GM12874 (cell line): Measurements from ENCODE around the gene PPARGC1A.

Source experiments
- TF ChIP-seq, protein P1 (sequence below): IDR thresholded peaks from 2 replicates; pipeline ENCODE4 v1.5.1; 2011; ENCODE audit warnings: low read depth, mild to moderate bottlenecking, control low read depth, low read length, moderate library complexity; ENCODE audit not compliant: insufficient read depth

Gene PPARGC1A

GRCh38 chr4:23897564-23898109 lies 7.8 kb upstream of the PPARGC1A start:
- TF ChIP-seq, protein P1, sequence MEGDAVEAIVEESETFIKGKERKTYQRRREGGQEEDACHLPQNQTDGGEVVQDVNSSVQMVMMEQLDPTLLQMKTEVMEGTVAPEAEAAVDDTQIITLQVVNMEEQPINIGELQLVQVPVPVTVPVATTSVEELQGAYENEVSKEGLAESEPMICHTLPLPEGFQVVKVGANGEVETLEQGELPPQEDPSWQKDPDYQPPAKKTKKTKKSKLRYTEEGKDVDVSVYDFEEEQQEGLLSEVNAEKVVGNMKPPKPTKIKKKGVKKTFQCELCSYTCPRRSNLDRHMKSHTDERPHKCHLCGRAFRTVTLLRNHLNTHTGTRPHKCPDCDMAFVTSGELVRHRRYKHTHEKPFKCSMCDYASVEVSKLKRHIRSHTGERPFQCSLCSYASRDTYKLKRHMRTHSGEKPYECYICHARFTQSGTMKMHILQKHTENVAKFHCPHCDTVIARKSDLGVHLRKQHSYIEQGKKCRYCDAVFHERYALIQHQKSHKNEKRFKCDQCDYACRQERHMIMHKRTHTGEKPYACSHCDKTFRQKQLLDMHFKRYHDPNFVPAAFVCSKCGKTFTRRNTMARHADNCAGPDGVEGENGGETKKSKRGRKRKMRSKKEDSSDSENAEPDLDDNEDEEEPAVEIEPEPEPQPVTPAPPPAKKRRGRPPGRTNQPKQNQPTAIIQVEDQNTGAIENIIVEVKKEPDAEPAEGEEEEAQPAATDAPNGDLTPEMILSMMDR = no peak

DNA sequence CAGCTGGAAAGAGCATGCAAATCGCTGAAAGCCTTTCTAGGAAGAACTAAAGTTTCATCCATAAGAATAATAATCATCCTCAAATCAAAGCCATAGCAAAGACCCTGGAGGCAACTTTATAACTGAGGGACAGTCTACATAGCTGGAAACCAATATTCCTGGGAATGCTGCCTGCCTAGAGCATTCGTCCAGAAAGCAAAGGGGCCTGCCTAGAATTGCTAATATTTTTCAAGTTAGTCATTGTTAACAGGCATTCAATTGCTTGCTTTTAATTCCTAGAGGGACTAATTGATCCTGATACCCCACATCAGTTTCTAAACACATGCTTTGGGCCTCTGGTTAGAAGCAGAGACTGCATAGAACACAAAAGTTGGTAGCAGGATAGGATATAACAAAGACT lies 4.2 kb upstream of the PPARGC1A start:
- TF ChIP-seq, protein P1 = no peak

DNA sequence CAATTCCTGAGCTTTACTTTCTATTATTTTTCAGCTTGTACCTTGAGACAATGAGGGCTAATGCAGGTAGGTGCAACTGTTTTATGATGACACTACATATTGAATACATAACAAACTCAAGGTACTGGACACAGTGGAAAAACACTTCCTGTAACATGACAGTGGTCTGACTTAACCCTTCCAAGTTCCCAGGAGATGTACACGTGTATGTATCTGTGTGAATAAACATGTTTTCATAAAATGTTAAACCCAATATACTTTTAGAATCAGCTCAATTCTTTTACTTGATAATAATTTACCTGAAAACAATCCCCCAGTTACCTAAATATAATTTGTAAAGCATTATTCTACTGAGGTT lies 1.2 kb upstream of the PPARGC1A start:
- TF ChIP-seq, protein P1 = no peak

DNA sequence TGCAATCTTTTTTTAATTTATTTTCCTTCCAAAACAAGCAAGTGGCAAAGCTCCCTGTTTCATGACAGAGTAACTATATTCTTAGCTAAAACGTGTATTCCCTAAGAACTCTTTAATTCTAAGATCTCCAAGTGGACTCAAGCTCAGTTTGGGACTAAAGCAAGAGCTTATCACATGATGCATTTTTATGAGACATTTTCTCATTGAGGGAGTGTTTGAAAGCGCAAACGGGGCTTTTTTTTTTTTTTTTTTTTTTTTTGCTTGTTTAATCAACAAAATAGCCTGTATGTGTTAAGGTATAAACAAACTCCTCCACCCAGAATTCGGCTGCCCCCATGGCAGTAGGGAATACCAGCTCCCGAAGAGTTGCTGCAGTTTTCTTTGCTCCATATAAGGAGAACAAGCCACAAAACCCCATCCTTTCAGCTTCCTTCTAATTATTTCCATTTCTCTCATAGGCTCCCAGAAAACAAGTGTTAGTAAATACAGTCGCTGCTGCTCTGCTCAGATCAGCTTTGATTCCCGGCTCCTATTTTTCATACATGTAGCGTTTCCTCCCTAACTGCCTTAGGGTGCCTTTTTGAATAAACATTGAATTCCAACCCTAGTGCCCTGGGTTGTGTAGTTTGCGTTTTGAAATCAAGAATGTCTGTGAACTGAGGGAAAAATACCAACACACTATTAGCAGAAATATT lies 669 bp upstream of the PPARGC1A start:
- TF ChIP-seq, protein P1 = no peak

DNA sequence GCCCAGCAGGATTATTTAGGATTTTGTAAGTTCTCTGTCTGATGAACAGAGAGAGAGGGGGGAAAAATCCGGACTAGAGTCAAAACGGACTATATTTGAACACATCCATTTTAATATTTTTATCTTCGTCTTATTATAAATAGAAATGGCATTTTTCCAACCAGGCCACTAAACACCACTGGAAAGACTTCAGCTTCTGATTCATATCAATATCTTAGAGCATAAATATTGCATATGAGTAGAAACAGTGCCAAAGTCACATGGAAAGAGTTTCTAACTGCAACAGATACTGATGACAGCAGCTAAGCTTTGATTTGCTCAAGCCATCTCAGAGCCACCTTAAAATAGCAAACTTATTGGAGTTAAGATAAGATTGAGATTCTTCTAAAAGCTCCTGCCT lies 456 bp downstream of the PPARGC1A start:
- TF ChIP-seq, protein P1 = no peak

GRCh38 chr4:23888421-23889319 lies 1.2 kb downstream of the PPARGC1A start:
- TF ChIP-seq, protein P1 = no peak

GRCh38 chr4:23887989-23888388 lies 1.9 kb downstream of the PPARGC1A start:
- TF ChIP-seq, protein P1 = no peak
